Fibroblast of pulmonary artery (primary cell): ENCODE measurements around the gene SLC2A9.

Source experiments
- DNase-seq: peaks from one replicate; pipeline ENCODE4 v3.0.0-alpha.2; 2010; ENCODE audit warnings: low read depth
- H3K4me3 ChIP-seq: replicated peaks from 2 replicates; pipeline ENCODE4 v1.5.1; 2011; ENCODE audit warnings: low read depth, mild to moderate bottlenecking, control low read depth, low read length, moderate library complexity
- CTCF ChIP-seq: IDR thresholded peaks from 2 replicates; pipeline ENCODE4 v1.5.1; 2011; ENCODE audit warnings: mild to moderate bottlenecking, control low read depth, low read length, inconsistent platforms; ENCODE audit errors: missing control alignments

The SLC2A9 gene

GRCh38 chr4:9976781-9977180 is 44.5 kb downstream of the SLC2A9 start:
- no peak for DNase-seq
- no peak overlapping the region for H3K4me3 ChIP-seq
- TF ChIP-seq CTCF: no peak

- DNase-seq: no peak
- no peak for TF ChIP-seq CTCF
- H3K4me3 ChIP-seq: no peak overlapping the region
Measured at GRCh38 chr4:9976293-9976692, 45.0 kb downstream of the SLC2A9 start.

GRCh38 chr4:9971711-9972110 is 49.6 kb downstream of the SLC2A9 start:
- H3K4me3 ChIP-seq: no peak overlapping the region
- TF ChIP-seq CTCF: no peak
- DNase-seq: no peak

- no peak for TF ChIP-seq CTCF
- DNase-seq: no peak
- H3K4me3 ChIP-seq: no peak overlapping the region
Measured at GRCh38 chr4:9970399-9971011, 50.8 kb downstream of the SLC2A9 start.

- no peak for DNase-seq
- no peak for TF ChIP-seq CTCF
- H3K4me3 ChIP-seq: no peak overlapping the region
Measured at GRCh38 chr4:9969526-9970398, 51.5 kb downstream of the SLC2A9 start.

- no peak for DNase-seq
- no peak for TF ChIP-seq CTCF
Measured at GRCh38 chr4:9968472-9968871, 52.8 kb downstream of the SLC2A9 start.

GRCh38 chr4:9964879-9965278 is 56.4 kb downstream of the SLC2A9 start:
- no peak overlapping the region for H3K4me3 ChIP-seq
- DNase-seq: peak; percentile 11
- TF ChIP-seq CTCF: no peak

More at GRCh38 chr4:9968472-9968871, 52.8 kb downstream of the SLC2A9 start:
- H3K4me3 ChIP-seq: no peak overlapping the region
